ENCODE measurements around the gene PCP4L1.
"Not testable (repeated sequence)": the region's sequence is repeated elsewhere in the genome, so short reads cannot be mapped to it uniquely, and the experiment has no call there.

PCP4L1 gene

GRCh38 chr1:161228032-161228431 is 30.5 kb upstream of the PCP4L1 start:
- no peak for DNase-seq (ENCODE audit: low spot score)

- no peak for DNase-seq (ENCODE audit: low spot score)
These were observed 28.6 kb upstream of the PCP4L1 start for GRCh38 chr1:161229896-161230295.

- DNase-seq (ENCODE audit: low spot score), result no peak
These were observed 27.8 kb upstream of the PCP4L1 start for GRCh38 chr1:161230762-161231161.

GRCh38 chr1:161233102-161233501 is 25.4 kb upstream of the PCP4L1 start:
- no peak for DNase-seq (ENCODE audit: low spot score)

- DNase-seq (ENCODE audit: low spot score), result no peak
These were observed 22.4 kb upstream of the PCP4L1 start for GRCh38 chr1:161235957-161236775.

GRCh38 chr1:161238039-161238473 is 20.5 kb upstream of the PCP4L1 start, which contains the start of gene NR1I3:
TSS of gene NR1I3 (minus strand) at chr1:161238203. CDS start at chr1:161236565, 1,638 bp downstream.
- DNase-seq (ENCODE audit: low spot score), result no peak

- no peak for DNase-seq (ENCODE audit: low spot score)
These were observed 16.9 kb upstream of the PCP4L1 start for GRCh38 chr1:161241682-161242081.

- DNase-seq (ENCODE audit: low spot score), result no peak
These were observed 16.2 kb upstream of the PCP4L1 start for GRCh38 chr1:161242313-161242712.

- DNase-seq (ENCODE audit: low spot score), result no peak
These were observed 13.7 kb upstream of the PCP4L1 start for GRCh38 chr1:161244888-161245287.

- DNase-seq (ENCODE audit: low spot score), result not testable (repeated sequence)
These were observed 8.4 kb upstream of the PCP4L1 start for GRCh38 chr1:161250100-161250499.

GRCh38 chr1:161250829-161251228 is 7.7 kb upstream of the PCP4L1 start:
- no peak for DNase-seq (ENCODE audit: low spot score)

- no peak for DNase-seq (ENCODE audit: low spot score)
These were observed 7.0 kb upstream of the PCP4L1 start for GRCh38 chr1:161251579-161251978.

GRCh38 chr1:161255302-161255701 is 3.2 kb upstream of the PCP4L1 start:
- not testable (repeated sequence) for DNase-seq (ENCODE audit: low spot score)

- not testable (repeated sequence) for DNase-seq (ENCODE audit: low spot score)
These were observed 2.5 kb upstream of the PCP4L1 start for GRCh38 chr1:161255955-161256520.

GRCh38 chr1:161257109-161257508 is 1.4 kb upstream of the PCP4L1 start:
- DNase-seq (ENCODE audit: low spot score), result not testable (repeated sequence)

GRCh38 chr1:161259345-161259702 is 779 bp downstream of the PCP4L1 start:
- DNase-seq (ENCODE audit: low spot score), result no peak

- DNase-seq (ENCODE audit: low spot score), result no peak
These were observed 1.2 kb downstream of the PCP4L1 start for GRCh38 chr1:161259765-161260164.

GRCh38 chr1:161260376-161261260 is 2.1 kb downstream of the PCP4L1 start:
- DNase-seq (ENCODE audit: low spot score), result no peak

- no peak for DNase-seq (ENCODE audit: low spot score)
These were observed 3.0 kb downstream of the PCP4L1 start for GRCh38 chr1:161261261-161262235.

GRCh38 chr1:161265305-161265704 is 6.8 kb downstream of the PCP4L1 start:
- no peak for DNase-seq (ENCODE audit: low spot score)

- no peak for DNase-seq (ENCODE audit: low spot score)
These were observed 7.7 kb downstream of the PCP4L1 start for GRCh38 chr1:161266202-161266601.

All from SK-N-DZ (cell line).